Measurements from ENCODE around the gene ANKRD10. TPM values are rescaled to one million over a fixed set of nuclear protein-coding genes. Genes with fewer than 3 reads are reported as not detected.

The ANKRD10 gene
- total RNA-seq, 1 experiment from 2014 or later, result 219 TPM

DNA sequence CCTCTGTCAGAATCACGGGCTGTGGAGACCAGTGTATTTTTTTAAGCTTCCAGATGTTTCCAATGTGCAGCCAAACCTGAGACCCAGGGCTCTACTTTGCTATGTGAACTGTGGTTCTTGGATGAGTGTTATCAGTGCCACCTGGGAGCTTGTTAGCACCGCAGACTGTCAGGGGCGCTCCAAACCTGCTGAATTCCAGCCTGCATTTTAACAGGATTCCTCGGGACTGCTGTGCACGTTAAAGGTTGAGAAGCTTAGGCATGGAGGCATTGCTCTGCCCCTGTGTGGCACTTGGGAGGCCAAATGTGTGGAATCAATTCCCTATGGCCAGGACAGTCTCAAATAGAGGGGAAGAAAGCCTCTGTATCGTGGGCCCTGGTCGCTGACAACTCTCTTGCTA lies 80.3 kb downstream of the ANKRD10 start:
- H3K4me1 Mint-ChIP-seq, result peaks cover 17% of the 10 kb centered on the region
- H3K27ac Mint-ChIP-seq, result no peak overlapping the region
- DNase-seq (ENCODE audit: low spot score) (no peak), ATAC-seq (no peak; the same call in 1 of the 2 replicates)
- POLR2A ChIA-PET, result no interaction called here
- H3K36me3 Mint-ChIP-seq, result no peaks in the 10 kb centered on the region
- TF ChIP-seq NR1H2 (CRISPR knock-in tag; IDR thresholded peaks at IDR 0.05) (no peak), FOXP1 (CRISPR knock-in tag; IDR thresholded peaks at IDR 0.05; ENCODE audit: borderline replicate concordance) (no peak), ESRRA (CRISPR knock-in tag; IDR thresholded peaks at IDR 0.05; ENCODE audit: borderline replicate concordance) (no peak), KAT7 (CRISPR knock-in tag; IDR thresholded peaks at IDR 0.05; ENCODE audit: borderline replicate concordance) (no peak), ZNF423 (CRISPR knock-in tag; IDR thresholded peaks at IDR 0.05) (no peak), SMAD3 (CRISPR knock-in tag; IDR thresholded peaks at IDR 0.05; ENCODE audit: borderline replicate concordance) (no peak), TCF7 (CRISPR knock-in tag; IDR thresholded peaks at IDR 0.05; ENCODE audit: low read depth) (no peak), ZBTB21 (CRISPR knock-in tag; IDR thresholded peaks at IDR 0.05; ENCODE audit: borderline replicate concordance) (no peak)
- TF ChIP-seq, protein P1, sequence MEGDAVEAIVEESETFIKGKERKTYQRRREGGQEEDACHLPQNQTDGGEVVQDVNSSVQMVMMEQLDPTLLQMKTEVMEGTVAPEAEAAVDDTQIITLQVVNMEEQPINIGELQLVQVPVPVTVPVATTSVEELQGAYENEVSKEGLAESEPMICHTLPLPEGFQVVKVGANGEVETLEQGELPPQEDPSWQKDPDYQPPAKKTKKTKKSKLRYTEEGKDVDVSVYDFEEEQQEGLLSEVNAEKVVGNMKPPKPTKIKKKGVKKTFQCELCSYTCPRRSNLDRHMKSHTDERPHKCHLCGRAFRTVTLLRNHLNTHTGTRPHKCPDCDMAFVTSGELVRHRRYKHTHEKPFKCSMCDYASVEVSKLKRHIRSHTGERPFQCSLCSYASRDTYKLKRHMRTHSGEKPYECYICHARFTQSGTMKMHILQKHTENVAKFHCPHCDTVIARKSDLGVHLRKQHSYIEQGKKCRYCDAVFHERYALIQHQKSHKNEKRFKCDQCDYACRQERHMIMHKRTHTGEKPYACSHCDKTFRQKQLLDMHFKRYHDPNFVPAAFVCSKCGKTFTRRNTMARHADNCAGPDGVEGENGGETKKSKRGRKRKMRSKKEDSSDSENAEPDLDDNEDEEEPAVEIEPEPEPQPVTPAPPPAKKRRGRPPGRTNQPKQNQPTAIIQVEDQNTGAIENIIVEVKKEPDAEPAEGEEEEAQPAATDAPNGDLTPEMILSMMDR (IDR thresholded peaks at IDR 0.05), result no peak
- TF ChIP-seq, protein P2, sequence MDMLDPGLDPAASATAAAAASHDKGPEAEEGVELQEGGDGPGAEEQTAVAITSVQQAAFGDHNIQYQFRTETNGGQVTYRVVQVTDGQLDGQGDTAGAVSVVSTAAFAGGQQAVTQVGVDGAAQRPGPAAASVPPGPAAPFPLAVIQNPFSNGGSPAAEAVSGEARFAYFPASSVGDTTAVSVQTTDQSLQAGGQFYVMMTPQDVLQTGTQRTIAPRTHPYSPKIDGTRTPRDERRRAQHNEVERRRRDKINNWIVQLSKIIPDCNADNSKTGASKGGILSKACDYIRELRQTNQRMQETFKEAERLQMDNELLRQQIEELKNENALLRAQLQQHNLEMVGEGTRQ (CRISPR knock-in tag; IDR thresholded peaks at IDR 0.05), result no peak
- TF ChIP-seq, protein P3, sequence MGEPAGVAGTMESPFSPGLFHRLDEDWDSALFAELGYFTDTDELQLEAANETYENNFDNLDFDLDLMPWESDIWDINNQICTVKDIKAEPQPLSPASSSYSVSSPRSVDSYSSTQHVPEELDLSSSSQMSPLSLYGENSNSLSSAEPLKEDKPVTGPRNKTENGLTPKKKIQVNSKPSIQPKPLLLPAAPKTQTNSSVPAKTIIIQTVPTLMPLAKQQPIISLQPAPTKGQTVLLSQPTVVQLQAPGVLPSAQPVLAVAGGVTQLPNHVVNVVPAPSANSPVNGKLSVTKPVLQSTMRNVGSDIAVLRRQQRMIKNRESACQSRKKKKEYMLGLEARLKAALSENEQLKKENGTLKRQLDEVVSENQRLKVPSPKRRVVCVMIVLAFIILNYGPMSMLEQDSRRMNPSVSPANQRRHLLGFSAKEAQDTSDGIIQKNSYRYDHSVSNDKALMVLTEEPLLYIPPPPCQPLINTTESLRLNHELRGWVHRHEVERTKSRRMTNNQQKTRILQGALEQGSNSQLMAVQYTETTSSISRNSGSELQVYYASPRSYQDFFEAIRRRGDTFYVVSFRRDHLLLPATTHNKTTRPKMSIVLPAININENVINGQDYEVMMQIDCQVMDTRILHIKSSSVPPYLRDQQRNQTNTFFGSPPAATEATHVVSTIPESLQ (CRISPR knock-in tag; IDR thresholded peaks at IDR 0.05), result no peak
- TF ChIP-seq, protein P4, sequence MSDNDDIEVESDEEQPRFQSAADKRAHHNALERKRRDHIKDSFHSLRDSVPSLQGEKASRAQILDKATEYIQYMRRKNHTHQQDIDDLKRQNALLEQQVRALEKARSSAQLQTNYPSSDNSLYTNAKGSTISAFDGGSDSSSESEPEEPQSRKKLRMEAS (CRISPR knock-in tag; IDR thresholded peaks at IDR 0.05), result no peak
- TF ChIP-seq, protein P5, sequence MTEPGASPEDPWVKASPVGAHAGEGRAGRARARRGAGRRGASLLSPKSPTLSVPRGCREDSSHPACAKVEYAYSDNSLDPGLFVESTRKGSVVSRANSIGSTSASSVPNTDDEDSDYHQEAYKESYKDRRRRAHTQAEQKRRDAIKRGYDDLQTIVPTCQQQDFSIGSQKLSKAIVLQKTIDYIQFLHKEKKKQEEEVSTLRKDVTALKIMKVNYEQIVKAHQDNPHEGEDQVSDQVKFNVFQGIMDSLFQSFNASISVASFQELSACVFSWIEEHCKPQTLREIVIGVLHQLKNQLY (CRISPR knock-in tag; IDR thresholded peaks at IDR 0.05), result no peak
- H3K27me3 Mint-ChIP-seq (ENCODE audit: low read depth), result no peaks in the 10 kb centered on the region; the same call in 1 of the 2 replicates
- CTCF ChIA-PET, result interaction anchor here (1.0 to 1.3 kb wide), 3 partner anchors 11 to 81 kb away, joined by 3 to 4 read pairs (median 3); partner anchors contain the start of gene ANKRD10
- H3K4me3 Mint-ChIP-seq, result no peak overlapping the region
- no peaks in the 10 kb centered on the region for H3K9me3 Mint-ChIP-seq

DNA sequence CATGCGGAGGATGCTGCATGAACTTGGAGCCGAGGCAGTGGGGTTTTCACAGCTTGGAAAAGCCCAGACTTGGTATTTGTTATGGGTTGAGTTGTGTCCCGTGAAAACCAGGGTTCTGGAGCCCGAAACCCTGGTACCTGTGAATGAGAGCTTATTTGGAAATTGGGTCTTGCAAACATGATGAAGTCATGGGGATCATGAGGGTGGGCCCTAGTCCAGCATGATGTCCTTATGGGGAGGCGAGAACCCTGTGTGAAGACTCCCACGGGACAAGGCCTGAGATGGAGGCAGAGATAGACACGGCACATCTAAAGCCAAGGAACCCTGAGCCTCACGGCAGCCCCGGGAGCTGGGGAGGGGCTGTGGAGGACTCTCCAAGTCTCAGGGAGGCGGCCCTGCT lies 82.3 kb downstream of the ANKRD10 start:
- ATAC-seq (no peak), DNase-seq (ENCODE audit: low spot score) (no peak)
- Mint-ChIP-seq H3K27ac (no peak overlapping the region), H3K4me1 (peaks cover 17% of the 10 kb centered on the region), H3K4me3 (no peak overlapping the region), H3K9me3 (no peaks in the 10 kb centered on the region), H3K36me3 (no peaks in the 10 kb centered on the region), H3K27me3 (ENCODE audit: low read depth) (no peaks in the 10 kb centered on the region; the same call in 1 of the 2 replicates)
- POLR2A ChIA-PET, result no interaction called here
- TF ChIP-seq MYBL2 (CRISPR knock-in tag; IDR thresholded peaks at IDR 0.05) (no peak), TEAD4 (CRISPR knock-in tag; IDR thresholded peaks at IDR 0.05) (no peak), ZNF396 (CRISPR knock-in tag; IDR thresholded peaks at IDR 0.05; ENCODE audit: borderline replicate concordance) (no peak)
- TF ChIP-seq, protein P6, sequence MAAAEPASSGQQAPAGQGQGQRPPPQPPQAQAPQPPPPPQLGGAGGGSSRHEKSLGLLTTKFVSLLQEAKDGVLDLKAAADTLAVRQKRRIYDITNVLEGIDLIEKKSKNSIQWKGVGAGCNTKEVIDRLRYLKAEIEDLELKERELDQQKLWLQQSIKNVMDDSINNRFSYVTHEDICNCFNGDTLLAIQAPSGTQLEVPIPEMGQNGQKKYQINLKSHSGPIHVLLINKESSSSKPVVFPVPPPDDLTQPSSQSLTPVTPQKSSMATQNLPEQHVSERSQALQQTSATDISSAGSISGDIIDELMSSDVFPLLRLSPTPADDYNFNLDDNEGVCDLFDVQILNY (CRISPR knock-in tag; IDR thresholded peaks at IDR 0.05), result no peak
- CTCF ChIA-PET, result interaction anchor here (1.5 kb wide), 1 partner anchor 20 kb away, joined by 4 read pairs; no protein-coding TSS in a partner anchor
